KBM-7 (cell line): ENCODE data around the gene RFC2.
A peak's percentile ranks its signal among the peaks of the same experiment; 100 is the strongest.
"Not testable (repeated sequence)": the region's sequence is repeated elsewhere in the genome, so short reads cannot be mapped to it uniquely, and the experiment has no call there.

ENCODE experiments used
- DNase-seq: peaks from one replicate; pipeline ENCODE4 v3.0.0-alpha.2; 2015
- in situ Hi-C: fragments of 300-500 bp; cut with MboI; formaldehyde crosslinking; loops from 2 replicates; pipeline ENCODE4 v1.14.3; 2020; ENCODE audit warnings: low sequenced_read_pairs, low pct_unique_long_range_greater_than_20kb, mixed read lengths

RFC2 gene

GRCh38 chr7:74199551-74200355, 54.4 kb downstream of the RFC2 start:
- in situ Hi-C loops: loop anchor here (25.0 kb wide), 2 partner anchors 137 to 337 kb away; partner anchors contain the start of gene TMEM270

GRCh38 chr7:74197449-74198124, 56.6 kb downstream of the RFC2 start:
- in situ Hi-C loops: loop anchor here (25.0 kb wide), 2 partner anchors 135 to 335 kb away; partner anchors contain the start of gene TMEM270
- DNase-seq: no peak

More at GRCh38 chr7:74199551-74200355, 54.4 kb downstream of the RFC2 start:
- DNase-seq: no peak

- not testable (repeated sequence) for DNase-seq
- in situ Hi-C loops: loop anchor here (25.0 kb wide), 2 partner anchors 134 to 334 kb away; partner anchors contain the start of gene TMEM270
Observed at GRCh38 chr7:74195968-74196654, 58.1 kb downstream of the RFC2 start.

GRCh38 chr7:74195139-74195860, 58.9 kb downstream of the RFC2 start:
- DNase-seq: not testable (repeated sequence)
- in situ Hi-C loops: loop anchor here (25.0 kb wide), 2 partner anchors 133 to 333 kb away; partner anchors contain the start of gene TMEM270

DNA sequence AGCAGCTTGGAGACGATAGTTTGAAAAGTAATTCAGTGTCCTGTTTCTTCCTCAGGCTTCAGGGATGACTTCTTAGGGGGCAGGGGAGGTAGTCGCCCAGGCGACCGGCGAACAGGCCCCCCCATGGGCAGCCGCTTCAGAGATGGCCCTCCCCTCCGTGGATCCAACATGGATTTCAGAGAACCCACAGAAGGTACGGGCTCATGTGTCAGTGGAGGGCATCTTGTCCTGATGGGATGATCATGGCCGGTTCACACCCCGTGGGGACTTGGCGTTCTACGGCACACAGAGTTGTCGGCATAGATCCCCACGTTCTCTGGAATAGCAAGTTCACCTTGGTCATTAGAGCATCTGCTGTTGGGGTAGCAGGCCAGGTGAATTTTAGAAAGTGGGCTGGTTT, 59.5 kb downstream of the RFC2 start:
- no peak for DNase-seq
- in situ Hi-C loops: loop anchor here (25.0 kb wide), 2 partner anchors 132 to 332 kb away; partner anchors contain the start of gene TMEM270

GRCh38 chr7:74193913-74194312, 60.3 kb downstream of the RFC2 start:
- DNase-seq: no peak
- in situ Hi-C loops: loop anchor here (25.0 kb wide), 2 partner anchors 132 to 332 kb away; partner anchors contain the start of gene TMEM270

GRCh38 chr7:74193054-74193453, 61.1 kb downstream of the RFC2 start:
- in situ Hi-C loops: loop anchor here (25.0 kb wide), 2 partner anchors 131 to 331 kb away; partner anchors contain the start of gene TMEM270
- no peak for DNase-seq

GRCh38 chr7:74191231-74191630, 63.0 kb downstream of the RFC2 start:
- no peak for DNase-seq
- in situ Hi-C loops: loop anchor here (25.0 kb wide), 2 partner anchors 129 to 329 kb away; partner anchors contain the start of gene TMEM270

GRCh38 chr7:74190259-74190658, 63.9 kb downstream of the RFC2 start:
- no peak for DNase-seq
- in situ Hi-C loops: loop anchor here (25.0 kb wide), 2 partner anchors 128 to 328 kb away; partner anchors contain the start of gene TMEM270

DNA sequence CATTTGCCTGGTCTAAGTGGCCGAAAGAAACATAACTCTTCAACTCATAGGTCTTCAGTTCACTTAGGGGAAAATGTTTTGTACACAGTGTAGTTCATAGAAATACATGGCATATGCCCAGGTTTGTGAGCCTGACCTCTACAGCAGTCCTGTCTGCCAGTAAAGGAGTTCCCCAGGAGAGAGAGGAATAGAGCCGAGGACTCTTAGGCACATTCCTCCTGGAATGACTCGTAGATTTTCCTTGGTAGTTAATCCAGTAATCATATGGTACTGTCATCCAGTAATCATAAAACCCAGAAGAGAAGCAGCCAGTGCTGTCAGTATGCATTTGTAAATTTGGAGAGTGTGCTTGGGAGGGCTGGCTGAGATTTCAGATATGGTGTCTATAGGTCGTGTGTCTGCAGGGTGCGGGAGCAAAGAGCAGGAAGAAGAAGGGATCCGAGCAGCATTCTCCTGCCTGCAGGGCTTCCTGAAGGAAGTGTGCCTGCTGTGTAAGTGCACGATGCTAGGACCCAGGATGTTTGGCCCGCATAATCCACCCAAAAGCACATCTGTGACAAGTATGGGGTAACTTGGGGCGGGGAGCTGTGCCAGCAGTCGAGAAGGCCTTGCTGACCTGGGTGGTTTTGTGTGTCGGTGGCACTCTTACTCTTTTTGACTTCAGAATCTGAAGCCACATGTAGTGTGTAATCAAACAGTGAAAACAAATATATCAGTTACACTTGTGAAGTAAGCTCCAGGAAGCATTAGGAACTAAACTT, 66.1 kb downstream of the RFC2 start:
- DNase-seq: no peak
- in situ Hi-C loops: loop anchor here (25.0 kb wide), 2 partner anchors 126 to 326 kb away; partner anchors contain the start of gene TMEM270

GRCh38 chr7:74185636-74186035, 68.6 kb downstream of the RFC2 start:
- no peak for DNase-seq
- in situ Hi-C loops: loop anchor here (25.0 kb wide), 2 partner anchors 123 to 323 kb away; partner anchors contain the start of gene TMEM270

DNA sequence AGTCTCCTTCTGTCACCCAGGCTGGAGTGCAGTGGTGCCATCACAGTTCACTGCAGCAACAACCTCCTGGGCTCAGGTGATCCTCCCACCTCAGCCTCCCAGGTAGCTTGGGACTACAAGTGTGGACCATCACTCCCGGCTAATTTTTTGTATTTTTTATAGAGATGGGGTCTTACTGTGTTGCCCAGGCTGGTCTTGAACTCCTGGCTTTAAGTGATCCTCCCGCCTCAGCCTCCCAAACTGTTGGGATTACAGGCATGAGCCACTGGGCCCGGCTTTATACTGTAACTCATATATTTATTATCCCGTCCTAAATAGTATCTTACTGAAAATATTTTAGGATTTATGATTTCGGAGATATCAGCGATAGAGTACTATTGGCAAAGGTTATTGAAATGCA, 69.2 kb downstream of the RFC2 start:
- DNase-seq: no peak
- in situ Hi-C loops: loop anchor here (25.0 kb wide), 2 partner anchors 123 to 323 kb away; partner anchors contain the start of gene TMEM270

DNA sequence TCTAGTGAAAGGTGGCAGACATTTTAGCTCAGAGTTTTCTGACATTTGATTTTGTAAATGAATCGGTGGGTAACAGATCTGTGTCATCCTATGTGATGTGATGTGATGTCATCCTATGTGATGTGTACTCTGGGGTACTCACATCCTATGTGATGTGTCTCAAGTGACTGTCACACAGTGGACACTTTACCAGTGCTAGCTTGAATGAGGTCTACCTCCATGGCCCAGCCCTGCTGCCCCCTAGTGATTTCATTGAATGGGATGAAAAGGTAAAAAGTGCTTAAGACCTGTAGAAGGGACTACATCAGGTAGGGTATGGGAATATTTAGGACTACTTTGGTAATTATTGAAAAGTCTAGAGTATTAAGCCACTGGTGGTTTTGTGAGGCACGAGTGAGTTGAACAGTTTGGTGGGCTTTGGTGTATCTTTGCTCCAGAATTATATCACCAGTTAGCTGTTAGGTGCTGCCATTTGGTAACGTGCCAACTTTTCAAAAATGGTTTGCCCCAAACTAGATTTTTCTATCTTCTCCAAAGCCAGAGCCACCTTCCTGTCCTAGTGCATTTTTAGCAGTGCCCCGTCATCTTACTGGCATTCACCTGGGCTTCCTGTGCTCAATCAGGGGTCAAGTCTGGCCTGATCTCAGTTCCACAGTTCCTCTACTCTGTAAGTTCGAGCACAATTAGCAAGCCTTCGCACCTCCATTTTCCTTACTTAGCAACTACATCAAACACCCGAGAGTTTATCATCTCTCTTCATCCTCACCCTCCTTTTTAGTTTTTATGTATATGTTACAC, 70.3 kb downstream of the RFC2 start:
- DNase-seq: peak; percentile 39
- in situ Hi-C loops: loop anchor here (25.0 kb wide), 2 partner anchors 122 to 322 kb away; partner anchors contain the start of gene TMEM270

DNA sequence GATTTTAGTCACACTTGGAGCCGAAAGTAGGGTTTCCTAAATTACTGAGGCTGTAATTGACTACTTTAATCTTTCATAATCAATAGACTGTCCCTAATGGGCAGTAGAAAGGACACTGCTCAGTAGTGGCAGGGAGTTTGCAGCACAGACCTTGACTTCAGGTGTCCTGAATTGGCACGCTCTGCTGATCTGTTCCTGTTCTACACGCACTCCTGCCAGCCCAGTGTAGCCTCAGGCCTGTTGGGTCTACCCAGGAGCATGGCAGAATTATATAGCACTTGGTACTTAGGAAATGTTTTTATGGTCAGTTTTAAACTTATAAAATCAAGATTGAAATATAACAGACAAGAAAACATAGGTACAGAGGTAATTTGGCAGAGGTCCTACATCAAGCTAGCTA, 71.1 kb downstream of the RFC2 start:
- in situ Hi-C loops: loop anchor here (25.0 kb wide), 2 partner anchors 121 to 321 kb away; partner anchors contain the start of gene TMEM270
- no peak for DNase-seq

DNA sequence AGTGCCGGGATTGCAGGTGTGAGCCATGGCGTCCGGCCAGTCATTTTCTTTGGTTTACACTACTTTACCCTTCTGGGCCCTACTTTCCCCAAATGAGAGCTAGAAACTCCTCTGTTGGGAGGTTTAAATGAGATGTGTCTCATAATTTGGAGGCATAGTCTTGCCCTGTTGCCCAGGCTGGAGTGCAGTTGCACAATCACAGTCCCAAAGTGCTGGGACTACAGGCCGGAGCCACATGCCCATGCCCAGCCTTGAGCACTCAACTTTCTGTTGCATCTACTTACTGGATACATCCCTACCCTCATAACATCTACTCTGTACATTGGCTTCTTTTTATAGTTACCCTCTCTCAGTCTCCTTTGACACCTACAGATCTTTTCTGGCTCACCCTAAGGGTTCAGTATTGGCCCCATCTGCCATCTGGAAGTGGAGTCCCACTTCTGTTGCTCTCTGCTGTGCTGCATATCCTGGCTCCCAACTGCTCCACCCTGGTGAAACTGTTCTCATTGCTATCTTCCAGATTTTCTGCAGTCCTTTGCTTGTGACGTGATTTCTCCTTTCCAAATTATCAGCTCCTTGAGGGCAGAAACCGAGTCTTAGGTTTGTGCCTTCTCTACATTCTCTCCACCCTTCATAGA, 71.6 kb downstream of the RFC2 start:
- no peak for DNase-seq

DNA sequence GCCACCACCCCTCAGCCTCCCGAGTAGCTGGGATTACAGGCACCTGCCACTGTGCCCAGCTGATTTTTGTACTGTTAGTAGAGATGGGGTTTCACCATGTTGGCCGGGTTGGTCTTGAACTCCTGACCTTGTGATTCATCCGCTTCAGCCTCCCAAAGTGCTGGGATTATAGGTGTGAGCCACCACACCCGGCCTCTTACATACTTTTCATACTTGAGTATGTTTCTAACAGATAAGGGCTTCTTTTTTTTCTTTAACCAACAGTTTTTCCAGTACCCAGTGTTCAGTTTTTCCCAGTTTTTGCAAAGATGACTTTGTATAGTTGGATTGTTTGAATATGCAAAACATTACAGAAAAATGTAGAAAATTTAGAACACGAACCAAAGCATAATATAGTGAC, 72.4 kb downstream of the RFC2 start:
- in situ Hi-C loops: loop anchor here (25.0 kb wide), 2 partner anchors 120 to 320 kb away; partner anchors contain the start of gene TMEM270
- no peak for DNase-seq

More for the DNA sequence above, 71.6 kb downstream of the RFC2 start:
- in situ Hi-C loops: loop anchor here (25.0 kb wide), 2 partner anchors 120 to 320 kb away; partner anchors contain the start of gene TMEM270
